CD14-positive monocyte (primary cell): ENCODE measurements around the gene SAMD13. TPM values are rescaled to one million over a fixed set of nuclear protein-coding genes. Genes with fewer than 3 reads are reported as not detected.

Source experiments
- DNase-seq, 3 donors: peaks; one replicate each; pipeline ENCODE4 v3.0.0-alpha.2; 2011 to 2022
- H2AFZ ChIP-seq: 2 replicates; pipeline ENCODE4 v1.6.0; 2012; ENCODE audit warnings: mild to moderate bottlenecking, low read depth, low read length, inconsistent platforms; ENCODE audit not compliant: insufficient read depth, poor library complexity, severe bottlenecking
- H3K27ac ChIP-seq, 2 donors: 1 replicate in 1 of 2; 2 replicates in 1 of 2; pipeline ENCODE4 v1.5.1; 2012 to 2013; ENCODE audit warnings: low read length in 2 of 2, control low read depth in 1 of 2, inconsistent platforms in 1 of 2, low read depth in 1 of 2, mild to moderate bottlenecking in 1 of 2
- H3K27me3 ChIP-seq, 2 donors: one replicate each; pipeline versions ENCODE4 v1.6.0 to v1.6.1; 2011 to 2013; ENCODE audit warnings: low read length in 2 of 2; ENCODE audit not compliant: control insufficient read depth in 2 of 2, insufficient read depth in 2 of 2
- H3K36me3 ChIP-seq, 2 donors: replicated peaks in 1 of 2; 1 replicate in 1 of 2; 2 replicates in 1 of 2; pipeline versions ENCODE4 v1.5.1 to v1.6.1; 2012 to 2013; ENCODE audit warnings: low read length in 2 of 2, control low read depth in 1 of 2, inconsistent platforms in 1 of 2, mild to moderate bottlenecking in 1 of 2; ENCODE audit not compliant: insufficient read depth in 2 of 2, control insufficient read depth in 1 of 2
- H3K4me1 ChIP-seq, 2 donors: 1 replicate in 1 of 2; 2 replicates in 1 of 2; pipeline versions ENCODE4 v1.5.1 to v1.6.1; 2012 to 2013; ENCODE audit warnings: low read length in 2 of 2, control low read depth in 1 of 2, inconsistent platforms in 1 of 2, mild to moderate bottlenecking in 1 of 2, moderate library complexity in 1 of 2; ENCODE audit not compliant: insufficient read depth in 2 of 2, control insufficient read depth in 1 of 2
- H3K4me2 ChIP-seq: replicated peaks from 2 replicates; pipeline ENCODE3; 2012; ENCODE audit warnings: low read length, moderate library complexity, mild to moderate bottlenecking; ENCODE audit not compliant: poor library complexity, severe bottlenecking; ENCODE audit errors: extremely low read depth
- H3K4me3 ChIP-seq, 3 experiments: fragments of 200-600 bp in 1 of 3; sonication (generic) in 1 of 3; replicated peaks in 1 of 3; 1 replicate in 2 of 3; 2 replicates in 1 of 3; pipeline ENCODE4 v1.5.1; 2011 to 2013; ENCODE audit warnings: low read length in 3 of 3, mild to moderate bottlenecking in 3 of 3, control low read depth in 2 of 3, low read depth in 2 of 3, inconsistent platforms in 1 of 3, moderate library complexity in 1 of 3
- H3K79me2 ChIP-seq: 2 replicates; pipeline ENCODE4 v1.6.0; 2012; ENCODE audit warnings: mild to moderate bottlenecking, control low read depth, inconsistent platforms, low read length, moderate library complexity; ENCODE audit not compliant: insufficient read depth
- H3K9ac ChIP-seq: 2 replicates; pipeline ENCODE4 v1.6.0; 2017; ENCODE audit warnings: low read length, mild to moderate bottlenecking; ENCODE audit not compliant: insufficient read depth, poor library complexity, severe bottlenecking
- H3K9me3 ChIP-seq, 2 donors: replicated peaks in 1 of 2; 1 replicate in 1 of 2; 2 replicates in 1 of 2; pipeline versions ENCODE4 v1.5.1 to v1.6.1; 2012 to 2013; ENCODE audit warnings: low read length in 2 of 2, control low read depth in 1 of 2; ENCODE audit not compliant: control insufficient read depth in 1 of 2, insufficient read depth in 1 of 2
- H4K20me1 ChIP-seq: 2 replicates; pipeline ENCODE4 v1.6.0; 2012; ENCODE audit warnings: mild to moderate bottlenecking, low read length, control low read depth, moderate library complexity; ENCODE audit not compliant: insufficient read depth
- H3K27ac Mint-ChIP-seq, 7 donors: one replicate each; pipeline ENCODE4 v1.8.0; 2020; ENCODE audit warnings: mild to moderate bottlenecking in 7 of 7, mixed read lengths in 7 of 7, moderate library complexity in 6 of 7, inconsistent platforms in 2 of 7
- H3K27me3 Mint-ChIP-seq, 3 donors: one replicate each; pipeline ENCODE4 v1.8.0; 2021 to 2022; ENCODE audit warnings: low read depth in 3 of 3, mild to moderate bottlenecking in 3 of 3, mixed read lengths in 3 of 3, moderate library complexity in 3 of 3, inconsistent platforms in 1 of 3
- H3K36me3 Mint-ChIP-seq, 2 donors: one replicate each; pipeline ENCODE4 v1.8.0; 2020; ENCODE audit warnings: mixed read lengths in 2 of 2, inconsistent platforms in 1 of 2, mild to moderate bottlenecking in 1 of 2
- H3K4me1 Mint-ChIP-seq: one replicate; pipeline ENCODE4 v1.8.0; 2020; ENCODE audit warnings: mild to moderate bottlenecking, mixed read lengths
- H3K4me3 Mint-ChIP-seq, 2 donors: one replicate each; pipeline ENCODE4 v1.8.0; 2020; ENCODE audit warnings: mild to moderate bottlenecking in 2 of 2, mixed read lengths in 2 of 2, moderate library complexity in 1 of 2
- H3K9me3 Mint-ChIP-seq, 7 donors: one replicate each; pipeline ENCODE4 v1.8.0; 2020 to 2022; ENCODE audit warnings: mixed read lengths in 7 of 7, mild to moderate bottlenecking in 6 of 7, moderate library complexity in 6 of 7, inconsistent platforms in 2 of 7
- WGBS: methylation state at CpG from one replicate; pipeline ENCODE4 v1.1.5; 2013; ENCODE audit warnings: missing lambda C conversion rate; ENCODE audit not compliant: insufficient coverage; 5-methylcytosine and 5-hydroxymethylcytosine counted together
- intact Hi-C, 2 donors: fragments of 100-400 bp; cut with micrococcal nuclease; formaldehyde crosslinking; loops; one replicate each; pipeline versions ENCODE4 v1.15.0 to v1.15.1; 2023
- polyA plus RNA-seq, 3 donors: library from polyadenylated mRNA; depleted of rRNA in 1 of 3; unstranded in 2 of 3; stranded (reverse) in 1 of 3; fragments of 300-500 nt in 2 of 3; fragments of >200 nt in 1 of 3; fragmentation: Illumina TruSeq in 2 of 3; gene quantifications; 1 replicate in 2 of 3; 2 replicates in 1 of 3; pipeline ENCODE4 v1.2.3, GENCODE V29; 2012 to 2021
- TF ChIP-seq, protein P1 (sequence below): fragments of 200-600 bp; IDR thresholded peaks from one replicate; pipeline ENCODE4 v1.8.0; 2022; ENCODE audit warnings: antibody characterized with exemption, mild to moderate bottlenecking

SAMD13 gene
- polyA plus RNA-seq, 3 donors: 0.33 to 0.56 (median 0.39) TPM

GRCh38 chr1:84347932-84348555, 46.5 kb downstream of the SAMD13 start:
- Histone ChIP-seq H3K9ac (no peak overlapping the region), H3K36me3 (no peaks in the 10 kb centered on the region), H3K79me2 (no peaks in the 10 kb centered on the region), H3K4me1 (no peaks in the 10 kb centered on the region), H3K4me3 (no peak overlapping the region), H3K27me3 (no peaks in the 10 kb centered on the region), H3K27ac (no peak overlapping the region), H3K4me2 (no peak overlapping the region), H4K20me1 (no peaks in the 10 kb centered on the region), H2AFZ (no peak overlapping the region), H3K9me3 (no peaks in the 10 kb centered on the region)
- no peak for DNase-seq
- no peak overlapping the region for H3K4me3 Mint-ChIP-seq
- H3K9me3 Mint-ChIP-seq: peaks cover 0 to 3% (median 0%) of the 10 kb centered on the region in 7 donors
- H3K27me3 Mint-ChIP-seq: no peaks in the 10 kb centered on the region
- no peaks in the 10 kb centered on the region for H3K4me1 Mint-ChIP-seq
- H3K36me3 Mint-ChIP-seq: no peaks in the 10 kb centered on the region
- no peak overlapping the region for H3K27ac Mint-ChIP-seq
- intact Hi-C loops: no loop called here
- TF ChIP-seq, protein P1, sequence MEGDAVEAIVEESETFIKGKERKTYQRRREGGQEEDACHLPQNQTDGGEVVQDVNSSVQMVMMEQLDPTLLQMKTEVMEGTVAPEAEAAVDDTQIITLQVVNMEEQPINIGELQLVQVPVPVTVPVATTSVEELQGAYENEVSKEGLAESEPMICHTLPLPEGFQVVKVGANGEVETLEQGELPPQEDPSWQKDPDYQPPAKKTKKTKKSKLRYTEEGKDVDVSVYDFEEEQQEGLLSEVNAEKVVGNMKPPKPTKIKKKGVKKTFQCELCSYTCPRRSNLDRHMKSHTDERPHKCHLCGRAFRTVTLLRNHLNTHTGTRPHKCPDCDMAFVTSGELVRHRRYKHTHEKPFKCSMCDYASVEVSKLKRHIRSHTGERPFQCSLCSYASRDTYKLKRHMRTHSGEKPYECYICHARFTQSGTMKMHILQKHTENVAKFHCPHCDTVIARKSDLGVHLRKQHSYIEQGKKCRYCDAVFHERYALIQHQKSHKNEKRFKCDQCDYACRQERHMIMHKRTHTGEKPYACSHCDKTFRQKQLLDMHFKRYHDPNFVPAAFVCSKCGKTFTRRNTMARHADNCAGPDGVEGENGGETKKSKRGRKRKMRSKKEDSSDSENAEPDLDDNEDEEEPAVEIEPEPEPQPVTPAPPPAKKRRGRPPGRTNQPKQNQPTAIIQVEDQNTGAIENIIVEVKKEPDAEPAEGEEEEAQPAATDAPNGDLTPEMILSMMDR: no peak
- 100% methylated on average over 2 of the region's 11 CpGs for WGBS

DNA sequence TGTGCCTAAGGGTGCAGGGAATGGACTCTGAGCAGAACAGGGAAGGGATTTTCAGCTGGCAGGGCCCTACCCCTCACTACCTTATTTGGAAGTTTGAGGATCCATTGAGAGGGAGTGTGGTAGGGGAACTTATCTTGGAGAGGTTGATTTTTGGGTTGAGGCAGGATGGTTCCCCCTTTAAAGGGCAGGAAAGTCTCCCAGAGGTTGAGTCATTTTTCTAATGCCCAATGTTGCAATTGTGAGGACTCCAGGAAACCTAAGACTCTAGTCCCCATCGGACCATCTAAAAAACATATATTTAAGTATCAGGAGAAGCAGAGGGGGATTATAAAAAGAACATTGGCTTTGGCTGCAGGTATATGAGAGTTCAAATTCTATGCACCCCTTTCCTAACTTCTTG, 47.3 kb downstream of the SAMD13 start:
- H3K79me2 ChIP-seq: no peaks in the 10 kb centered on the region
- WGBS: no CpG with 5 or more reads among the region's 1 CpG

More for the DNA sequence above, 47.3 kb downstream of the SAMD13 start:
- H3K4me3 ChIP-seq: no peak overlapping the region
- no peak overlapping the region for H3K27ac ChIP-seq
- Mint-ChIP-seq H3K9me3 (peaks cover 0 to 3% (median 0%) of the 10 kb centered on the region in 7 donors), H3K27me3 (no peaks in the 10 kb centered on the region), H3K27ac (no peak overlapping the region), H3K4me1 (no peaks in the 10 kb centered on the region), H3K36me3 (no peaks in the 10 kb centered on the region), H3K4me3 (no peak overlapping the region)
- TF ChIP-seq, protein P1: no peak
- no peaks in the 10 kb centered on the region for H4K20me1 ChIP-seq
- DNase-seq: no peak
- H3K9me3 ChIP-seq: no peaks in the 10 kb centered on the region
- H2AFZ ChIP-seq: no peak overlapping the region
- no peak overlapping the region for H3K9ac ChIP-seq
- no peak overlapping the region for H3K4me2 ChIP-seq
- no peaks in the 10 kb centered on the region for H3K4me1 ChIP-seq
- H3K27me3 ChIP-seq: no peaks in the 10 kb centered on the region
- intact Hi-C loops: no loop called here
- H3K36me3 ChIP-seq: no peaks in the 10 kb centered on the region
